Stimulated activated CD8-positive, alpha-beta memory T cell treated with anti-CD3 and anti-CD28 coated beads, Interleukin-4, amount 100 ng/mL, for 24 hours (primary cell): Measurements from ENCODE around the gene ASPA.
A peak's percentile ranks its signal among the peaks of the same experiment; 100 is the strongest.

ENCODE experiments used
- DNase-seq: peaks from one replicate; pipeline ENCODE4 v3.0.0-alpha.2; 2020; ENCODE audit warnings: low read depth

Gene ASPA

DNA sequence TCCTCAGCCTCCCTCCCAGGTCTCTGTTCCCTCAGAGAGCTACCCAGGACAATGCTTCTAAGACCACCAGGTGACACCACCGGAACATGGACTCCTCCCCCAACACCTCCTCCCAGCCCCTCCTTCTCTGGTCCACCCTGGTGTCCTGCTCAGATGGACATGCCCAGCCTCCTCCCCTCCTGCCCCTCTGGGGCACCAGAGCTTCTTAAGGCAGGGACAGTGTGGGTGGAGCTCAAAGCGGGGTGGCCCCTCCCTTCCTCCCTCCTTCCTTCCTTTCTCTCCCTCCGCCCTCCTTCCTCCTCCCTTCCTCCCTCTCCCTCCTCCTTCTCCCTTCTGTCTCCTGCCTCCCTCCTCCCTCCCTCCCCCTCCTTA is 59.1 kb downstream of the ASPA start:
- DNase-seq, result no peak

DNA sequence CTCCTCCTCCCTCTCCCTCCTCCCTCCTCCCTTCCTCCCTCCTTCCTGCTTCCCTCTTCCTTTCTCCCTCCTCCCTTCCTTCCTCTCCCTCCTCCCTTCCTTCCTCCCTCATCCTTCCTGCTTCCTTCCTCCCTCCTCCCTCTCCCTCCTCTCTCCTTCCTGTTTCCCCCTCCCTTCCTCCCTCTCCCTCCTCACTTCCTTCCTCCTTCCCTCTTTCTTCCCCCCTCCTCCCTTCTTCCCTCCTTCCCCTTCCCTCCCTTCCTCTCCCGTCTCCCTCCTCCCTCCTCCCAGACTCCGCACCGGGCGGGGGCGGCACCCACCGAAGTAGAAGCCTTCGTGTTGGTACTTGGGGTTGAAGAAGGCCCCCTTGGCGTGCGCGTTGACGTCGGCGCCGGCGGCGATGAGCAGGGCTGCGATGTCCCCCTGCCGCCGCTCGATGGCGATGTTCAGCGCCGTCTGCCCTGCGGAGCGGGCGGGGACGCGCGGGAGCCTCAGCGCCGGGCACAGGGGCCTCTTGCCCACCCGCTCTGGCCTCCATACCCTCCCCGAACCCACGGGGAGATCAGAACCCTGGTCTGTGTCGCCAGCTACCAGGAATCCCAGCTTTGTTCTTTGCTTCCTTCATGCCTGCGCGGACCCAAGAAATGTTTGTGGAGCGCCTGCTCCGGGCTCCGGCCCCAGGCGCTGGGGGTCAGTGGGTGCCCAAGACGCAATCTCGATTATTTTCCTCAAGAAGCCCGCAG is 59.6 kb downstream of the ASPA start:
- peak; percentile 45 for DNase-seq

DNA sequence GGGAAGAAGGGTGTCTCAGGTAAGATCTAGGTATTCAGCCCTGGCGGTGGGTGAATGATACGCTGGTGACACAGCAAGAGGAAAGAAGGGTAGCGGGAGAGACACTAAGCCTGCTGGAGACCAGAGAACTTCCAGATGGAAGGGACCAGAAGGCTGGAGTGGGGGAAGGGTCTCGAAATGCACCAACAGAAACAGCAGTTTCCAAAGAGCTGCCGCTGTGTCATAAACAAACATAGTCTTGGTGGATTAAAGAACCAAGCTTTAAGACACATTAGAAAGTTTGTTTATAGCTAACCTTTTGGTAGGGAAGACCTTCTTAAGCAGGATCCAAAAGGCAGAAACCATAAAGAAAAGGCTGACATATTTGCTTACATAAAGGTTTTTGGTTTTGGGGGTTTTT is 60.9 kb downstream of the ASPA start:
- no peak for DNase-seq

DNA sequence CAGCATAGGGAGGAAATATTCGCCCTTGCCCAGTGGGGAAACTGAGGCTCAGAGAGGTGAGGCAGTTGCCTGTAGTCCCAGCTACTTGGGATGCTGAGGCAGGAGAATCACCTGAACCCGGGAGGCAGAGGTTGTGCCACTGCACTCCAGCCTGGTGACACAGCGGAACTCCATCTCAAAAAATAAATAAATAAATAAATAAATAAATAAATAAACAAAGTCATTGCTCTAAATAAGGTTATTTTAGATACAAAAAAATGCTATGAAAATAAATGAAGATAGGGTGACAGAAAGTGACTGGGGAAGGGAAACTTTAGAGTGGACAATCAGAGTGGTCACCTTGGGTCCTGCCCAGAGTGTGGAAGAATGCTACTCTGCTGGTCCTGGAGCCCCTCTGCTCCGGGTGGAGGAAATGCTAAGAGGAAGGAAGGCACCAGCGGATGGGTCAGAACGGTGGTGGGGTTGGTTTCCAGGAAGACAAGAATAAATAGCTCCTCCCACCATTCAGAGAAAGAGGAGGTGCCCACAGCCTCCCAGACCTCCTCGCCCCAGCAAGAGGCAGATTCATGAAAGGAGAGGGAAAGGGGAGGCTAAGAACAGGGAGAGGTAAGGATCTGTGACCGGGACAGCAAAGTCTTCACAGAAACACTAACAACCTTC is 64.2 kb downstream of the ASPA start:
- DNase-seq, result no peak

DNA sequence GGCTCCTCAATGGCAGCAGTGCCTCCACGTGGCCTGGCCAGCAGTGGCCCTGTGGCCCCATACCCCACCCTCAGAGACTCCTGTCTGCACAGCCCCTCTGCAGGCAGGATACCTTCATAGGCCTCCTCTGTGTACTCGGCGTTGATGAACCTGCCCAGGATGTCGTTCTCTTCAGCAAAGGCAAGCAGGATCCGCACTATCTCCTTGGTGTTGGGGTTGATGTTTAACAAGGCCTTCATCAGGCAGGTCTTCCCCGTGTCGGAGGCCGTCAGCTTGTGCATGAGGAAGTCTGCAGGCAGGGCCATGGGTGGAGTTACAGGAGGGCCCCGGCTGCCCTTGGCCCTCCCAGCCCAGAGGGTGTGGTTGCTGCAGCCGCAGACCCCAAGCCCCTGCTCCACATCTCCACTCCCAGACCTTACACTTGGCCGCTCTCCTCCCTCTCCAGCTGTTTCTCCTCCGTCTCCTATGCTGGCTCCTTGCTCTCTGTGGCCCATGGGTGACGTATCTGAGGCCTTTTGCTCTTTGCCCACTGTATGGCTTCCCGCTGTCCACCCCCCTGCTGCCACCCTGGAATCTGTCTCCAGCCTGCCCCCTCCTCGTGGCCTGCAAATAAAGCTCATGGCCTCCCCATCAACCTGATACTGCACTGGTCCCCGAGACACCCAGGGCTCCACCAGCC is 66.8 kb downstream of the ASPA start:
- DNase-seq, result no peak

DNA sequence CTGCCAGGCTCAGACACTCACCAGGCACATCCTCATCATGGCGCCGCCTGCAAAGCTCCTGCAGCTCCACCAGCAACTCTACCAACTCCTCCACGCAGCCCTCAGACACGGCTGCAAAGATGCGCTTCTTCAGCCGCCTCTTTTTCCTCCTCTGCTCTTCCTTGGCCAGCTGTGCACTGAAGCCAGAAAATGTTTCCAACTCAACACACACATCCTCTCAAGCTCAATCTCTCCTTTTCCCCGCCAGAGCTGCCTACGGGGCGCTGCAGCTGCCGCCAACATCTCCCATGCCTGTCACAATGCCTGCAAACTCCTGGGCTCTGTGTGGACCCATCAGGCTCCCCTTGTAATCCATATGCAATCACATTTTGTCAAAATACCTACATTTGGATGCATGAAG is 67.7 kb downstream of the ASPA start:
- DNase-seq, result no peak

DNA sequence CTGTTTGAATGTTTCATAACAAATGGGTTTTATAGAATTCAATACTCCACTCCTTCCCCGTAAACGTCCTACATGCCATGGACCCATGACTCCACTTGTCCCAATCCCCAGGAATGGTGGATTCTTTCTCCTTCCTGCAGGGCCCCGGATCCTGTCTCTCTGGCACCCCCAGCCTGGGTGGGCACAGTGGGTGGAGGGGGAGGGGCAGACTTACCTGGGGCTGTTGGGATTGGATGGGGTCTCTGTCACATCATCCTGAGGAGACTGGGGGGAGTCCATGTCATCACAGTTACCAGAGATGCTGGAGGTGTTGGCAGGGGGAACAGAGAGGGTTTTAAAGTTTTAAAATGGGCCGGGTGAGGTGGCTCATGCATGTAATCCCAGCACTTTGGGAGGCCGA is 68.6 kb downstream of the ASPA start:
- no peak for DNase-seq

DNA sequence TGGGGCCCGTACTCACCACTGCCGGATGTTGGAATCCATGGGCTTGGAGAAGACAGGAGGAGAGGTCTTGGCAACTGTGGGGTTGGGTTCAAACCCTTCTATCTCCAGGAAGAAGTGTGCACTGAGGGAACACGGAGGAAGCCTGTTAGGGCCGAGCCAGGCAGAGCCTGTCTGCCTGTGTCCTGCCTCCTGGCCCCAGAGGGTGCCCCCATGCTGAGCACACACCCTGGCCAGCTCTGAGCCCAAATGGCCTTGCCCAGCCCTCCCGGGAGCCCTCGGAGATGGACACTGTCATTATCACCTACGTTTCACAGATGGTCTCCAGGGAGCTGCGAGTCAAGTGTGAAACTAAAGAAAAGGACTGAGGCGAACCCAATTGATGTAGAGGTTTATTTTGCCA is 69.4 kb downstream of the ASPA start:
- DNase-seq, result no peak

DNA sequence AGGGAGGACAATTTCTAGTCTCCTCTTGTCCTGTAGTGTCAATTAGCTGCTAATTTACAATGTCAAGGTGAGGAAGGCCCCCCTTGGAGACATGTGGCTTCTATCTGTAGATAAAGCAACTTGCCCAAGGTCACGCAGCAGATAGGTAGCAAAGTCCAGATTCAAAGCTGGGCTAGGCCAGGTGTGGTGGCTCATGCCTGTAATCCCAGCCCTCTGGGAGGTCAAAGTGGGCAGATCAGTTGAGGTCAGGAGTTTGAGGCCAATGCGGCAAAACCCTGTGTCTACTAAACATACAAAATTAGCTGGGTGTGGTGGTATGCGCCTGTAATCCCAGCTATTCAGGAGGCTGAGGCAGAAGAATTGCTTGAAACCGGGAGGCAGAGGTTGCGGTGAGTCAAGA is 70.7 kb downstream of the ASPA start:
- no peak for DNase-seq

DNA sequence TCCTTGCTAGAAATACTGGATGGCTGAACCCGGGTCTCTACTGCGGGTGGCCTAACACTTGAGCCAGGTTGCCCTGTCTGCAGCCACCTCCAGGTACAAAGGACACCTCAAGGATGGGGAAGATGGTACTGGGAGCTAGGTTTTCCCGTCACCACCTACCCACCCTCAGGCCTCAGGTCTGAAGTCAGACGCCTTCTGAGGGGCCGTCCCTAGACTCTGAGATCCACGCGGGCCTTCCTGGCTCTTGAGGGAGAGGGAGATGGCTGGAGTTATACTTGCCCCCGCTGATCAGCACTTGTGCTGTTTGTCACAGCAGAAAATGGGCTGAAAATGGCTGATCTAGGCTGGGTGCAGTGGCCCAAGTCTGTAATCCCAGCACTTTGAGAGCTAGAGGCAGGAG is 71.2 kb downstream of the ASPA start:
- DNase-seq, result no peak

DNA sequence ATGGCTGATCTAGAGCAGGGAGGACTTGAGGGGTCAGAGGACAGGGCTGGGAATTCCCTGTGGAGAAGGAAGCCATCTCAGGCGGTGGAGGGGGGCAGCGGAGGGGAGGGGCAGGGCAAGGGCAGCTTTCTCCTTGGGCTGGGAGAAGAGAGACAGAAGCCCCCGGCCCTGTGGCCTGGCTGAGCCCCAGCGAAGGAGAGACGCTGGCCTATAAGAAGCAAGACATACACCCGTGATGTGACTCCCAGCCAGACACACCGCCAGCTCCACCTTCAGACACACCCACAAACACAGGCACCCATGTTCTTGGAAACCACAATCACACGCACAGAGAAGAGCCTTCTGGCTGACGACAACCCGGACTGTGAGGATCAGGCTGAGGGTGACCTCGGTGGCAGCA is 71.8 kb downstream of the ASPA start:
- no peak for DNase-seq

DNA sequence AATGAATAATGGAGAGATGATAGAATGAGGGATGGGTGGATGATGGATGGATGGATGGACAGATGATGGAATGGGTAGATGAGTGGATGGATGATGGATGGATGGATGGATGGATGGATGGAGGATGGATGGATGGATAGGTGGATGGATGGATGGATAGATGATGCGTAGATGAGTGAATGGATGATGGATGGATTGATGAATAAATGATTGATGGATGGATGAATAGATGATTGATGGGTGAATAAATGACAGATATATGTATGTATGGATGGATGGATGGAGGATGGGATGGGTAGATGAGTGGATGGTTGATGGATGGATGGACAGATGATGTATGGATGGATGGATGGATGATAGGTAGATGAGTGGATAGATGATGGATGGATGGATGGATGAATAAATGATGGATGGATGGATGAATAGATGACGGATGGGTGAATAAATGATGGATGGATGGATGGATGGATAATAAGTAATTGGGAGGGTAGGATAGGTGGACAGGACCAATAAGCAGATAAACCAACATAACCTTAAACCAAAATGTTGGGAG is 73.9 kb downstream of the ASPA start:
- no peak for DNase-seq

DNA sequence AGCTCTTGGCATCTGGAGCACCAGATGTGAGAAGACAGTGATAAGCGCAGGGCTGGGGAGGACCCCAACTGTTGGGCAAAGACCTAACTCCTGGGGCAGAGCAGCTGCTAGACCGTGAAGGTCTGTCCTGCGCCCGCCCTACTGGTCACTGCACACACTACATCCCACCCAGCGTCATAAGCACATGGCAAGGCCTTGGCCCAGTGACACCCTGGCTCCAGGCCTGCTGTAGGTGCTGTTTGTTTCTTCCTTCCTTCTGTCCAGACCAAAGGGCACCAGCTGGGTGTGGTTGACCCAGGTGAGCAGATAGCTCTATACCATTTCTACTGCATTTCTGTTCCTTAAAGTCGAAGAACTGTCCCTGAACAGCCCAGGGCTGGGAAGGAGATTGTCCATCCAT is 75.4 kb downstream of the ASPA start:
- DNase-seq, result no peak

DNA sequence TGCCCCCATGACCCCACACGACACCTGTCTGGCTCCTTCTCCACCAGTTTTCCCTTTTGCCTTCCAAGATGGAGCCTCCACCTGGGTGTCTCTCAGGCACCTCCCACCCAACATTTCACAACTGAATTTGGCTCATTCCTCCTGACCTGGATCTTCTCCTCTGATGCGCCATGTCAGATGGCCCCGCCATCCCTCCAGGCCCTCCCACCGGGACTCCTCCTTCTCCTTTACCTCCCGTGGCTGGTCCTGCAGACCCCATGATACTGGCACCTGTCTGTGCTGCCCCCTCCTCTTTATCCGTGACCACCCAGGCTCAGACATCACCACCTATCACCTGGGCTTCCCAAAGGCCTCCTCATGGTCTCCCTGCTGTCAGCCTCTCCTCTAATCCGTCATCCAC is 77.1 kb downstream of the ASPA start:
- DNase-seq, result no peak
